HG03575 (cell line): ENCODE data around the gene CYTH1.
"Not testable (repeated sequence)": the region's sequence is repeated elsewhere in the genome, so short reads cannot be mapped to it uniquely, and the experiment has no call there.

Experiments
- ATAC-seq: cut with Tn5 transposase; IDR thresholded peaks from one replicate; pipeline ENCODE4 v1.9.1; 2021; ENCODE audit not compliant: unreplicated experiment, insufficient number of reproducible peaks, low FRiP score; ENCODE audit errors: extremely low read depth

CYTH1 gene

GRCh38 chr17:78769196-78769773, 12.8 kb downstream of the CYTH1 start:
- no peak for ATAC-seq

DNA sequence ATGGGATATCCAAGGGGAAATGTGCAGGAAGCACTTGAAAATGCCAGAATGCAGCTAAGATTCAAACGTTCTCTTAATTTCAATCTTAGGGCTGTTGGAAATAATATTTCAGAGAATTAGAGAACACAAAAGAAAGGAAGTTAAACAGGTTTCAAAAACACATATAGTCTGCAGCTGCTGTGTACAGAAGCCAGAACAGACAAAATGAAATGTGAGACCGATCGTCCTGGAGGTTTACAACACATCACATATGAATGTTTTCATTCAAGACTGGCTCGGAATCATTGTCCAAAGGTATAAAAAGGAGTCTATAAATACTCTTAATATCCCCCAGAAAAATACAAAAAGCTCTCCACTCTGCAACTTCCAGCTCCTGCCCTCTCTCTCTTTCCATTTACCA, 14.3 kb downstream of the CYTH1 start:
- no peak for ATAC-seq

DNA sequence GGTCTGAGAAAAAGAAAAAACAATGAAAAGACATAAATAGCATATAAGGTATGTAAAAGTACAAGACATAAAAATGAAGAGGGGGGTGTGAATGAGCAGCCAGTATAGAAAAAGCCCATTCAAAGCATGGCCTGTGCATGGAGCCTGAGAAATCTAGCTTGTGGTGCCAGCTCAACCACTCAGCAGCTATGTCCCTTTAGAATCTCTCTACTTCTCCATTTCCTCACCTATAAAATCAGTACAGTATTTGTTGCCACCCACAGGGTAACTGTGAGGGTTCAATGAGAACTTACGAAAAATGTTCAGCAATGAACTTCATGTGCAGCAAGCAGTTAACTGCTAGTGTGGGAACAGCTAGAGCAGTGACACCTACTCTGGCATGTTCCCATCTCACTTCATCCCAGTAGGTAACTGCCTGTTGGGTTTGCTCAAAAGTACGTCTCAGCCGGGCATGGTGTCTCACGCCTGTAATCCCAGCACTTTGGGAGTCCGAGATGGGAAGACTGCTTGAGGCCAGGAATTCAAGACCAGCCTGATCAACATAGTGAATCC, 15.3 kb downstream of the CYTH1 start:
- no peak for ATAC-seq

- no peak for ATAC-seq
These were observed 15.8 kb downstream of the CYTH1 start for GRCh38 chr17:78766225-78766624.

- no peak for ATAC-seq
These were observed 16.3 kb downstream of the CYTH1 start for GRCh38 chr17:78765821-78766220.

DNA sequence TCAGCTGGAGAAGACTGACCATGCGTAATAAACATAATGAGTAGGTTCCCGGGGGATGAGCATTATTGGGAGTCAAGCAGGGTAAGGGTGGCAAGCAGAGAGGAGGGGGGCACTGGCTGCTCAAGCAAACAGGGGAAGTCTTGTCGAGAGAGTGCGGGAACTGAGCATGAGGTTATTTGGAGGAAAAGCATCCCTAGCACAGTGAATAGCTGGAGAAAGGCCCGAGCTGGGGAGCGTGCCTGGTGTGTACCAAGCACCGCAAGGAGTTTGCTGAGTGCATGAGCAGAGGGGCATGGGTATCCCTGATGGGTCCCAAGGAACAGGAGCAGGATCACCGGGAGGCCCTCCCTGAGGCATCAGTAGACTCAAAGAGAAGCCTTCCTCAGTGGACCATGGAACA, 17.2 kb downstream of the CYTH1 start:
- ATAC-seq, result no peak

DNA sequence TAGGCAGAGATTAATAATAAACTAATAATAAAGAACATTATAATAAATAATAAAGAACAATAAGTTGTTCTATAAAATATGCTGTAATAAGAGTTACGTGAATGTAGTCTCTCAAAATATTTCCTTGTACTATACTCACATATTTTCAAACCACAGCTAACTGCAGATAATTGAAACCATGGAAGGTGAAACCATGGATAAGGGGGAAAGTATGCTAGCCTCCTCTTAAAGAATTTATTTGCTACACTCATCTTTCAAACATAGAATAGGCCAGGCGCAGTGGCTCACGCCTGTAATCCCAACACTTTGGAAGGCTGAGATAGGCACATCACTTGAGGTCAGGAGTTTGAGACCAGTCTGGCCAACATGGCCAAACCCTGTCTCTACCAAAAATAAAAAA, 18.5 kb downstream of the CYTH1 start:
- no peak for ATAC-seq

GRCh38 chr17:78761789-78762406, 20.2 kb downstream of the CYTH1 start:
- no peak for ATAC-seq

DNA sequence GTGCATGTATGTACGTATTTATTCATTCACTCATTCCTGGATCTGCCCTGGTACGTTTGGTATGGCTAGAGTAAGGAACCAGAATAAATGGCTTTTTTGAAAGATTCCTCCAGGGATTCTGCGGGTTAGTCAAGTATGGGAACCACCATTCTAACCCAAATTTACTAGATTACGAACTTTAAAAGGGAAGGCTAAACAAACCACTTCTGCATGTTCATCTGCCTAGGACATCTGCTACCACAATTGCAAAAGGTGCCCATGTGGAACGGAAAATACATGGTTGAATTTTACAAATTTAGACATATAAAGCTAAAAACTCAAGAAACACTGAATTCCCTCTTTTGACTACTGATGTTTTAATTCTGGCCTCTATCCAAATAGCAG, 22.1 kb downstream of the CYTH1 start:
- ATAC-seq, result no peak

GRCh38 chr17:78759203-78759968, 22.7 kb downstream of the CYTH1 start:
- ATAC-seq, result no peak

GRCh38 chr17:78753316-78754250, 28.5 kb downstream of the CYTH1 start:
- ATAC-seq, result no peak

GRCh38 chr17:78751447-78752161, 30.5 kb downstream of the CYTH1 start:
- no peak for ATAC-seq

GRCh38 chr17:78751000-78751399, 31.1 kb downstream of the CYTH1 start:
- not testable (repeated sequence) for ATAC-seq

- ATAC-seq, result no peak
These were observed 33.2 kb downstream of the CYTH1 start for GRCh38 chr17:78748730-78749317.

DNA sequence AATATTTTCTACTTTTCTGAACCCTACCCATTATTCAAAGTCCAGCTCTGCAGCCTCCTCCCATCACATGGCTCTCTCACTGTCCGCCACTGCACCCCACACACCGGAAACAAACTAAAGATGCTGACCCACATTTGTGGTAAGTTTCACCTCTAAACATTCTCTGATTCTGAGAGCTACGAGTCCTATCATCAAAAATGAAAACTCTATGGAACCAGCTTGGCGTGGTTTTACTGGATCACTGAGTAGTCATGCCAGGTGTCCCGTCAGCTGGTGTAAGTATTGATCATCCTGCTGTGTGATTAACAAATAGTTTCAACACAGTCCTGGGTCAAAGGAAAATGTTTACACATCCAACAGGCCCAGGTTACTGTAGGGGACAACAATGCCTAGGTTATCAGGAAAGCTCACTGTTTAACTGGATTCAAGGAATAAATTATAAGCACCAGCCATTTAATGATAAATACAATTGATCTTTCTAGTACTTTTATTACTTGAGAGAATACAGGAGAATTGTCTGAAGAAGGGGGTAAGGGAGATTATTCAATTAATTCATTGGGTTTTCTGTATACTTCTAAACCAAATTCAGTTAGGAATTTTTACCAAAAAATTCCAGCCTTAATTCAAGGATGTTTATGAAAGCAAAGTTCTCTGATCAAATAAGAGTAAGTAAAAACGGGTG, 33.9 kb downstream of the CYTH1 start:
- ATAC-seq, result no peak

- no peak for ATAC-seq
These were observed 34.6 kb downstream of the CYTH1 start for GRCh38 chr17:78747488-78747887.

- no peak for ATAC-seq
These were observed 35.2 kb downstream of the CYTH1 start for GRCh38 chr17:78746949-78747269.
